T-helper 9 cell (primary cell): Measurements from ENCODE around the gene HOXB13.

Experiments used
- DNase-seq: peaks from one replicate; pipeline ENCODE4 v3.0.0-alpha.2; 2020

Gene HOXB13

GRCh38 chr17:48748718-48749566, 20.4 kb upstream of the HOXB13 start:
- DNase-seq, result no peak

DNA sequence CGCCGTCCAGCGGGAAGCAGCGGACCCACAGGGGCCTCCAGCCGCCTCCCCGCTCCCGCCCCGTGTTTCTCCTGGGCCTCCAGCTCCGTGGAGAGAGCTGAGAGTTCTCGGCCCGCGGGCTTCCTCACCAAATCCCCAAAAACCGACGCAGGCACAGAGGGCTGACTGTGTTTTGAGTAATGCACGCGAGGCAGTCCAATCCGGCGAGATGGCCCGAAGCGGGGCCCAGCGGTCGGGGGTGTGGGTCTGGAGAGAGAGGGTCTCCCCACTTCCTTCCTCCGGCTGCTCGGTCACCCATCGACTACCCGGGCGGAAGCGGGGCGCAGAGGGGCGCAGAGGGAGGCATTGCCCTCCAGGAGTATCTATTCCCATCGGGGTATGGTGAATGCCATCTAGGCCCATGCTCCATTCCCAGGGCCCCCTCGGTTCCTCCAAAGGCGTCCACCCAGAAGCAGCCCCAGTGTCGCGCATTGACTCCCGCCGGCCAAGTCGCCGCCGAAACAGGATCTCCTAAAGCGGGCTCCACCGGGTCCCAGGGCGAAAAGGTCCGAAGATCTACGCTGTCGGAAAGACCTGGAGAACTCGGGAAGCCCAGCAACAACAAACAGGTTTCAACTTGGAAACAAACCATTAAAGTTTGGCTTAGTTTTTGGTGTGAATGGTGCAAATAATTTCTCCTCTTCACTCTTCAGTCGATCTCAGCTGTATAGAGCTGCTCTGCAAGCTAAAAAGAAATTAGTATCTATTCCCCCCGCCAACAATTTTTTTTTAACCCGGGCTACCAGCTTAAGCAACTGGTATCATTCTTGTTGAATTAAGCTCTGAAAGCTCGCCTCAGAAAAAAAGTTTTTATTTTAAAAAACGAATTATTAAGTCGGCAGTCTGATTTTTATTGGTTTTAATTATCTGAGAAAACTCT, 19.2 kb upstream of the HOXB13 start:
- DNase-seq, result no peak

- DNase-seq, result no peak
Observed at GRCh38 chr17:48746916-48747444, 18.4 kb upstream of the HOXB13 start.

DNA sequence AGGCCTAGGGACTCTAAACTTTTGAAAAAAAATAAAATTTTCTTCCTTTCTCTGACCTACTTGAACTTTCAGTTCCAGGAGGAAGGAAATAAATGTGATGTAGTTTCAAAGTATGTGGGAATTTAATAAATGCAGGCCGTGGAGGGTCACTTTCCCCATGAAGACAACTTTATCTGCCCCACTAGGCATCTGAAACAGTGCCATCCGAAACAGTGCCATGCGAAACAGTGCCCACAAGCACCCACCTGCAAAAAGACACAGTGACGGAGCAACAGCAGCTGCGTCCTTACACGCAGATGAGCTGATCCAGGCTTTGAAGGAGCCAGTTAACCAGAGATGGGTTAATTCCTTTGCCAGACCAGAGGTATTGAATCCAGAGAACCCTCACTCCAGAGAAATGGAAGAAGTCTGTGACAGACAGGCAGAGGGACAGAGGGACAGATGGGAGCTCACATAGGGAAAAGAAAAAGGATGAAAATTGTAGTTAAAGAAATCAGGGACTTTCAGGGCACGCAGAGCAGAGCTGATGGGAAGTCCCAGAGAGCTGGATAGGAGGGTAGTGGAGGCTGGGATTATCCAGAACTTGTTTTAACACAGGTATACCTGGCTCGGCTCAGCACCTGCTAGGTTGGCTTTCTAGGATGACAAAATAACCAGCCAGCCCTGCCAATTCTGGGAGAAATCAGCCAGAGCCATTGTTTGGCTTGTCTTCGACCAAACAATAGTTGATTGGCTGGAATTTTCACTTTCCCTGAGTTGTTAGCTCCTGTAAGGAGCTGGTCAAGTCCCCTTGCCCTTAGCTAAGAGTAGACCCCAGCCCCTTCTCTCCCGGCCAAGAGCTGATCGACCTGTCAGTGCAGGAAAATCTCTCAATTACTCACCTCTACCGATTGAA, 17.1 kb upstream of the HOXB13 start:
- DNase-seq, result no peak

DNA sequence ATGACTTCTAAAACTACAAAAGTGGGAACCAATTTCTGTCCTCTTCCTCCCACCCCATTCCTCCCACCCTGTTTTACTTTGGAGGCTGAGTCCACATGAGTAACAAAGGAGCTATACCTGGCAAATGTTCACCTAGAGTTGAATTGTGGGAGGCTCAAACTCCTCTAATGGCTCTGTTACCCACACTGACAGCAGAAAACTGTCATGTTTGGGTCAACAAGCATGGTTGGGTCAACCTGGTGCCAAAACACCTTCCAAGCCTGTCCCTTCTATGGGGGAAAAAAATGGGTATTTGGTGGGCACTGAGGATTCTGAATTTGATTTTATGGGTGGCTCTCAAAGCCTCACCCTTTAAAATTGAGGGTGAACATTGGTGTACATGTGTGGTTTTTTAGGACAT, 12.0 kb upstream of the HOXB13 start:
- DNase-seq, result no peak

DNA sequence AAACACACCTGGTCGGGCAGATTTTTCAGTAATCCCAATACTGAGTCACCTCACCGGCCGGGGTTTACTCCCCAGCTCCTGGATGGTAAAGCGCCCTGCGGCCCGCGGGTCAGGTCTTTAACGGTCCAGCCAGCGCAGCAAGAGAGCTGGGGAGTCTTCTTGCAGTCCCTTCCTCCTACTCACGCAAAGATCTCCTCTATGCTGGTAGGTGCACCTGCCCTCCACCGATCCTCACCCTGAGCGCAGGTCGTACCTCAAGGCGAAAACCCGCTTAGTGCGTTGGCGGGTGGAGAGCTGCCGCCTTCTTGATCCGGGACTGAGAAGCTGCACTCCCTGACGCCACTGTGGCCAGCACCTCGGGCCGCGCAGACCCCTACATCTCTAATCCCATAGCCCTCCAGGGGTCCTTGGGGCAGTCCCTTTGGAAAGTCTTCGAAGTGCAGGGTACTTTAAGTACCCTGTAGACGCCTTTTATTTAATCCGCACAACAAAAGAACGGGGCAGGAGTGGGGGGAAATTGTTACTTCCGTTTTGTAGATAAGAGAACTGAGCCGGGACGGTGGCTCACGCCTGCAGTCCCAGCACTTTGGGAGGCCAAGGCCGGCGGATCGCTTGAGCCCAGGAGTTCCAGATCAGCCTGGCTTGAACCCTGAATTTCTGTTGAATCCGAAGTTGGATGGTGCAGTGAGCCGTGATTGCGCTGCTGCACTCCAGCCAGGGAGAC, 10.4 kb upstream of the HOXB13 start:
- no peak for DNase-seq

- DNase-seq, result no peak
Observed at GRCh38 chr17:48738424-48738802, 9.9 kb upstream of the HOXB13 start.

DNA sequence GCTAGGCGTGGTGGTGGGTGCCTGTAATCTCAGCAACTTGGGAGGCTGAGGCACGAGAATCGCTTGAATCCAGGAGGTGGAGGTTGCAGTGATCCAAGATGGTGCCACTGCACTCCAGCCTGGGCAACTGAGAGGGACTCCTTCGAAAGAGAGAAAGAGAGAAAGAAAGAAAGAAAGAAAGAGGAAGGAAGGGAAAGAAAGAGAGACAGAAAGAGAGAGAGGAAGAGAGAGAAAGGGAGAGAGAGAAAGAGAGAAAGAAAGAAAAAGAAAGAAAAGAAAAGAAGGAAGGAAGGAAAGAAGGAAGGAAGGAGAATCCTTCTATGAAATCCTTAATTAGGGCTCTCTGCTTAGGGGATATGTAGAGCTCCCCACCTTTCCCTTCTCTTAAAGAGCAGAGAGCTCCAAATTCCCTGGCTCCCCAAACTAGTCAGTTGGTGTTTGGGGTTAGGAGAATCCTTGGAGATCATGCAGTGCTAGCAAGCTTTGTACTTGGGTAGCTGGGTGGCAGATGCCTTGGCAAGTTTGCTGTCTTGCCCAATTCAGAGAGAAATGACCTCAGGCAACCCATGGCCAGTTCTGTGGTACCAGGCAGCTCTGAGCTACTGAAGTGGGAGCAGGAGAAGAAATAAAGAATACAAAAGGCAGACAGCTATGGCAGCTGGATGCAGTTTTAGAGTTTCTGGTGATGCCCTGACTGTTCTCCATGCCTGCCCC, 8.9 kb upstream of the HOXB13 start:
- DNase-seq, result no peak

DNA sequence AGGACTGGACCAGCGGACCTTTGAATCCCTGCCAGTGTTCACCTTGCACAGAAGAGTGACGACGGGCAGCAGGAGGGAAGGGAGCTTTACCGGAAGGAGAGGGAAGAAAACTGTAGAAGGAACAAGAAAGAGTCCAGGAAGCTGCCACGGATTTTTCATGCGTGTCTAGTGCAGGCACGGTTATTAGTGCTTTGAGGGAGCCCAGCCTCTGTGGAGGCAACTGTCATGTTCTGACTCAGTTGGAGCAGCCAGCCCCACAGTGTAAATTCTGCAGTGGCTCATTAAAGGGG, 6.5 kb upstream of the HOXB13 start:
- DNase-seq, result no peak

GRCh38 chr17:48734333-48735061, 5.9 kb upstream of the HOXB13 start:
- no peak for DNase-seq

DNA sequence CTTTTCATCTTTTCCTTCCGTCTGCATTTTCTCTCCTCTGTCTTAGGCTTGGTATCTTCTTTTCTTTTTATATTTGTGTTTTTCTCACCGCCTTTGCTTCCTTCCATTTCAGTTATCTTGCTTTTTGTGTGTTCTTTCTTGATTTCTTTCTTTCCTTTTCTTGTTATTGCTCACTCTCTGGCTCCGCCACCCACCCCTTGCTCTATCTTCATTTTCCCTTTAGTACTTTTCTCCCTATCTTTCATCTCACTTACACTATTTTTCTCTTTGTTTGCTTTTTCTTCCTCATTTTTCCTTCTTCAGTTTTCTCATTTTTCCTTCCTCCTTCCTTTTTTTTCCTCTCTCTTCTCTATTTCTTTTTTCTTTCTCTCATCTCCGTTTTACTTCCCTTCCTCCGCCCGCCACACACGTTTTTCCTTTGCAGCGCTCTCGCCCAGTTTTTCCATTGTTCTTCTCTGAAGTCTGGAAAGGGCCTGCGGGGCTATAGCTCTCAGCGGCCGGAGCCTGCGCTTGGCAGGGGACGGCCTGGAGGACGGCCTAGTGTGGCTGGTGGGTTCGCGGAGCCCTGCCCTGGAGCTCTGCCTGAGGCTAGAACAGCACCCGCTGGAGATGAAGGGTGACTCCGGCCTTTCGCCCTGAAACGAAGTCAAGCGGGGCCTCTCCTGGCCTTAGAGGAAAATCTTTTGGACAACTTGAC, 5.2 kb upstream of the HOXB13 start:
- no peak for DNase-seq

DNA sequence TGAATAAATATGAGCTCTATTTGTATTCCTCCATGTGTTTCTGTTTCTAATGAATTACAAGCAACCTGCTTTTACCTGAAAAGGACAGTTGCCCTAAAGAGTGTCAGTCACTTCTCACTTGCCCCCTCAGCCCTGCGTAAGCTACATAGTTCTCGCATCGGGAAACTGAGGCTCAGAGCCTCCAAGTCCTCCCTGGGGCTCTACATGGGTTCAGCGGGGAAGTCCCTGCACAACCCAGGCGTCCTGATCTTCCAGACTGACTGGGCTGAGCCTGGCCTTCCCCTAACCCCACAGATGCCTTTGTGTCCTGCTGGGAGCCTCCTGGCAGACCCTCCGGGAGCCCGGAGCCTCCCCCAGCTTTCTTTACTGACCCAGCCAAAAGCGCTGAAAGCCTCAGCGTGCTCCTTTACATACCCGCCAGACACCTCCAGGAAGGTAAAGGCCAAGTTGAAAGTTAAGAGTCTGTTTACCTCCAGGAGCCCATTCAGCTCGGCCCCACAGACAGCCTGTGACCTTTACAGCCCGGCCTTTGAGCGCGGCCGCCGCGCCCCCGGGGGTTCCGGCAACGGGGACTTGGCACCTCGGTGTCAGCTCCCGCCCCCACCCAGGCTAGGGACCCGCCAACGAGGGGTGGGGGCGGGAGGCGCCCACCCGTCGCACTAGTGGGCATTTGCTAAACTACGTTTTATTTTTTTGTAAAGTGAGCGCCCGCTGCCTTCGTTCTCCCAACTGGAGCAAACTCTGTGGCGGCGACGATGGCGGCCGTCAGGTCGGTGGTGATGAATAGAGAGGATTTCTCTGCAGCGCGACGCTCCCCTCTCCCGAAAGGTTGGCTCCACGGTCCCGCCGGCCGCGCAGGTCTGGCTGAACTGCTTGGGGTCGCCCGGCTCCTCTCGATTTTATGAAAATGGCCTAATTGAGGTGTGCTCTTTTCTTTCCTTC, 4.4 kb upstream of the HOXB13 start:
- DNase-seq, result no peak

GRCh38 chr17:48731355-48731754, 2.8 kb upstream of the HOXB13 start:
- no peak for DNase-seq

DNA sequence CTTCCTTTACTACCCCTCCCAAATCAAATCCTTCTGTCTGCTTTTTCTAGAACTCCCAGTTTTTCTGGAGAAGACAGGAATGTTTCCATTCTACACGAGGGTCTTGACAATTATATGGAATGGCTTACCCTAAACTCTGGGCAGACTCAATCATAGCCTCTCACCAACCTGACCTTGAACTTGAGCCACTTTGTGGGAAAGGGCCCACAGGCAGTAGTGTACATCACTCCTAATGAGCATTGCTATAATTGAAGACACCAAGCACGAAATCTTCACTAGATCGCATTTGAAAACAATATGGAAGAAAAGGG, 1.6 kb upstream of the HOXB13 start:
- DNase-seq, result no peak

- no peak for DNase-seq
Observed at GRCh38 chr17:48729335-48730239, 1.0 kb upstream of the HOXB13 start.

DNA sequence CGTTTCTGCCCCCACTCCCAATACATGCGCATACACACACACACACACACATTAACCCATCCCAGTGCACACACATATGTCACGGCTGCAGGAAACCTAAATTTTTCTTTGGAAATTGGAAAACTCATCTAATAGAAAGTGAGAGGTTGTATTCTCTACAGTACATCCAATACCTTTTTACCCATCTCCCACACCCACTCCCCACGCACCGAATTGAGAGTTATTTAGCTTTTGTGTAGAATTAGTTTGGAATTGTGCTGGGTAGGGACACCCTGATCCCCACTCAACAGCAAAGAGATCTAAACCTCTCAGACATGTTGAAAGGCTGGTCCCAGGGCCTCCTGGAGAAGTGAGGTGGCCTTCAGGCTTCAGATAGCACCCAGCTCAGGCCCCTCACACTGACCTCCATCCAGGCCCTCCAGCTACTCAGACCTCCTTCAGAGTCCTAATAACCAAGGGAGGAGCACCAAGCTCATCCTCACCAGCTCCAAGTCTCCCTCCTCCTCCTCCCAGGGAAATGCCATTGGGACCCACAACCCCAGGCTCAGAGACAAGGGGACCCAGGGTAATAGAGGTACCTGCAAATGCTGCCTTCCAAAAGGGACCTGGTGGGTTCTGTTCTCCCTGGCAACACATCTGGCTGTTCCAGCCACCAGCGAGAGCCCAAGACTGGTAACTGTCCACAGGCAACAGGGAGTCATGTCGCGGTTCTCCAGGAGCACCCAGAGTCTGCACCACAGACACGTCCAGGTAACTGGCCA, 955 bp downstream of the HOXB13 start:
- DNase-seq, result no peak

DNA sequence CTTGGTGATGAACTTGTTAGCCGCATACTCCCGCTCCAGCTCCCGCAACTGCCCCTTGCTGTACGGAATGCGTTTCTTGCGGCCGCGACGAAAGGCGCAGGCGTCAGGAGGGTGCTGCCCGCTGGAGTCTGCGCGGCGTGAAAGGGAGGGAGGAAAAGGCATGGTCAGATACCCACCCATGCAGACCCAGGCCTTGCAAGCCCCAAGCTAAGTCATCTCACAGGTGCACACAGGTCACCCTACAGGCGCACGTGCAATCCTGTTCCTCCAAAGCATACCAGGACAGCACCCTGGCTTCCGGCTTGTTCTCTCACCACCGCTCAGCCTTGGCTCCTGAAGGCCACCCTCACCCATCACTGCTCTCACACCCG, 1.6 kb downstream of the HOXB13 start:
- no peak for DNase-seq
